ENCODE data around the gene OR6A2.

DNA sequence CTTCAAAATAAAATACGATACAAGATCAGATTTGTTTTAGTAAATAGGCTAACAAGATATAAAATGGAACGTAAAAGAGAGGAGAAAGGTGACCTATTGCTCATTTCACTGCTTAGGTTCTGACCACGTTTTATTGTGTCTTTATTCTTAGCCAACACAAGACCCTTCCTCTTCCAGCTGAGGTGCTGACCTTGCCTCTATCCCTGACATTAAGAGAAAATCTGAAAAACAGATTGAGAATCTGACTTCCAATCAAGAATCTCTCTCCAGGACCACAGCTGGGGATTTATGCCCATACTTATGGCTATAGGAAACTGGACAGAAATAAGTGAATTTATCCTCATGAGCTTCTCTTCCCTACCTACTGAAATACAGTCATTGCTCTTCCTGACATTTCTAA is 45.9 kb upstream of the OR6A2 start, which contains the start of gene OR10A5:
- TF ChIP-seq, protein P1, sequence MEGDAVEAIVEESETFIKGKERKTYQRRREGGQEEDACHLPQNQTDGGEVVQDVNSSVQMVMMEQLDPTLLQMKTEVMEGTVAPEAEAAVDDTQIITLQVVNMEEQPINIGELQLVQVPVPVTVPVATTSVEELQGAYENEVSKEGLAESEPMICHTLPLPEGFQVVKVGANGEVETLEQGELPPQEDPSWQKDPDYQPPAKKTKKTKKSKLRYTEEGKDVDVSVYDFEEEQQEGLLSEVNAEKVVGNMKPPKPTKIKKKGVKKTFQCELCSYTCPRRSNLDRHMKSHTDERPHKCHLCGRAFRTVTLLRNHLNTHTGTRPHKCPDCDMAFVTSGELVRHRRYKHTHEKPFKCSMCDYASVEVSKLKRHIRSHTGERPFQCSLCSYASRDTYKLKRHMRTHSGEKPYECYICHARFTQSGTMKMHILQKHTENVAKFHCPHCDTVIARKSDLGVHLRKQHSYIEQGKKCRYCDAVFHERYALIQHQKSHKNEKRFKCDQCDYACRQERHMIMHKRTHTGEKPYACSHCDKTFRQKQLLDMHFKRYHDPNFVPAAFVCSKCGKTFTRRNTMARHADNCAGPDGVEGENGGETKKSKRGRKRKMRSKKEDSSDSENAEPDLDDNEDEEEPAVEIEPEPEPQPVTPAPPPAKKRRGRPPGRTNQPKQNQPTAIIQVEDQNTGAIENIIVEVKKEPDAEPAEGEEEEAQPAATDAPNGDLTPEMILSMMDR (IDR thresholded peaks at IDR 0.05), result no peak
- no peak for TF ChIP-seq POLR2A (IDR thresholded peaks at IDR 0.05)

All from lower leg skin (tissue), 3 donors.